Measurements from ENCODE around the gene BHLHE40.

DNA sequence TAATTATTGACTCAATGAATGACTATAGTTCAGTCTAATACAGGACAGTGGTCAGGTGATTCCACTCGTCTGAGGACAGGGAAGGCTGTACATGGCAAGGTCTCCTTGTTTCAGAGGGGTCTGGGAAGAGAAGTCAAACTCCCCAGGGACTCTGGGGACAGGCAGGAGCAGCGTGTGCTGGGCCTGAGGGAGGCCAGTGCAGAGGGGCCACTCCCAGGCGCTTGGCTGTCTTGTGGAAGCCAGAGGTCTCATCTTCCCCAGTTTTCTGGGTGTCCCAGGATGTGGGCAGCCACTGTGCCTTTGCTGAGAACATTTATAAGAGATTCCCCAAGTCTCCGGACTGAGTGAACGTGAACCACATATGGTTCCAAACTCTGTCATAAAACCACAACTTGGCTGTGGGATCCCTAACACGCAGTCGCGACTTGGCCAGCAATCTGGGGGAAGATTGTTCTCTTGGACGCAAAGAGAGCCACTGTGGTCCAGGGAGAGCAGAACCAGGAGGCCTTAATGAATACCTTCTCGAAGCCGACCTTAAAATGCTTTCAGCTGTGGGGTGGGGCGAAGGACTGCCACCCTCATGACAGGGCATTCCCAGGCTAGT lies 30.4 kb downstream of the BHLHE40 start:
- TF ChIP-seq, protein P1, sequence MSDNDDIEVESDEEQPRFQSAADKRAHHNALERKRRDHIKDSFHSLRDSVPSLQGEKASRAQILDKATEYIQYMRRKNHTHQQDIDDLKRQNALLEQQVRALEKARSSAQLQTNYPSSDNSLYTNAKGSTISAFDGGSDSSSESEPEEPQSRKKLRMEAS (IDR thresholded peaks at IDR 0.05; ENCODE audit: low read depth): no peak
- no peak for TF ChIP-seq ELF1 (IDR thresholded peaks at IDR 0.05)
- TF ChIP-seq, protein P2, sequence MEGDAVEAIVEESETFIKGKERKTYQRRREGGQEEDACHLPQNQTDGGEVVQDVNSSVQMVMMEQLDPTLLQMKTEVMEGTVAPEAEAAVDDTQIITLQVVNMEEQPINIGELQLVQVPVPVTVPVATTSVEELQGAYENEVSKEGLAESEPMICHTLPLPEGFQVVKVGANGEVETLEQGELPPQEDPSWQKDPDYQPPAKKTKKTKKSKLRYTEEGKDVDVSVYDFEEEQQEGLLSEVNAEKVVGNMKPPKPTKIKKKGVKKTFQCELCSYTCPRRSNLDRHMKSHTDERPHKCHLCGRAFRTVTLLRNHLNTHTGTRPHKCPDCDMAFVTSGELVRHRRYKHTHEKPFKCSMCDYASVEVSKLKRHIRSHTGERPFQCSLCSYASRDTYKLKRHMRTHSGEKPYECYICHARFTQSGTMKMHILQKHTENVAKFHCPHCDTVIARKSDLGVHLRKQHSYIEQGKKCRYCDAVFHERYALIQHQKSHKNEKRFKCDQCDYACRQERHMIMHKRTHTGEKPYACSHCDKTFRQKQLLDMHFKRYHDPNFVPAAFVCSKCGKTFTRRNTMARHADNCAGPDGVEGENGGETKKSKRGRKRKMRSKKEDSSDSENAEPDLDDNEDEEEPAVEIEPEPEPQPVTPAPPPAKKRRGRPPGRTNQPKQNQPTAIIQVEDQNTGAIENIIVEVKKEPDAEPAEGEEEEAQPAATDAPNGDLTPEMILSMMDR (IDR thresholded peaks at IDR 0.05): no peak
